IPS-NIHi11 (cell line): ENCODE results near the gene DCAKD.

Experiments
- DNase-seq: peaks from one replicate; pipeline ENCODE4 v3.0.0; 2012; ENCODE audit warnings: mixed read lengths, low spot score

The DCAKD gene

GRCh38 chr17:45030733-45031132 lies 20.7 kb downstream of the DCAKD start:
- no peak for DNase-seq

GRCh38 chr17:45029758-45030423 lies 21.5 kb downstream of the DCAKD start:
- DNase-seq: no peak

GRCh38 chr17:45029096-45029495 lies 22.3 kb downstream of the DCAKD start:
- DNase-seq: no peak

- no peak for DNase-seq
Observed at GRCh38 chr17:45022655-45023339, 28.6 kb downstream of the DCAKD start.

GRCh38 chr17:45022288-45022648 lies 29.2 kb downstream of the DCAKD start:
- peak; percentile 32 for DNase-seq

GRCh38 chr17:45021607-45022287 lies 29.7 kb downstream of the DCAKD start:
- peak; percentile 96 for DNase-seq

GRCh38 chr17:45020354-45021138 lies 30.9 kb downstream of the DCAKD start:
- DNase-seq: peak; percentile 55

GRCh38 chr17:45018848-45019711 lies 32.4 kb downstream of the DCAKD start:
- DNase-seq: peak; percentile 60

- no peak for DNase-seq
Observed at GRCh38 chr17:45018514-45018847, 33.0 kb downstream of the DCAKD start.

GRCh38 chr17:45016823-45017222 lies 34.6 kb downstream of the DCAKD start:
- peak; percentile 52 for DNase-seq

- DNase-seq: no peak
Observed at GRCh38 chr17:45016237-45016636, 35.2 kb downstream of the DCAKD start.

- DNase-seq: peak; percentile 51
Observed at GRCh38 chr17:45013021-45013997, 38.1 kb downstream of the DCAKD start.

GRCh38 chr17:45011767-45012166 lies 39.7 kb downstream of the DCAKD start:
- no peak for DNase-seq

GRCh38 chr17:45009676-45010467 lies 41.6 kb downstream of the DCAKD start:
- no peak for DNase-seq

GRCh38 chr17:45008216-45008615 lies 43.2 kb downstream of the DCAKD start:
- no peak for DNase-seq

- DNase-seq: peak; percentile 87
Observed at GRCh38 chr17:45006927-45007461, 44.4 kb downstream of the DCAKD start.

- DNase-seq: no peak
Observed at GRCh38 chr17:45005700-45006099, 45.7 kb downstream of the DCAKD start.

- DNase-seq: no peak
Observed at GRCh38 chr17:45004388-45004787, 47.0 kb downstream of the DCAKD start.

GRCh38 chr17:45003877-45004276 lies 47.6 kb downstream of the DCAKD start:
- no peak for DNase-seq
